ENCODE results near the gene PLEKHO2.

PLEKHO2 gene

DNA sequence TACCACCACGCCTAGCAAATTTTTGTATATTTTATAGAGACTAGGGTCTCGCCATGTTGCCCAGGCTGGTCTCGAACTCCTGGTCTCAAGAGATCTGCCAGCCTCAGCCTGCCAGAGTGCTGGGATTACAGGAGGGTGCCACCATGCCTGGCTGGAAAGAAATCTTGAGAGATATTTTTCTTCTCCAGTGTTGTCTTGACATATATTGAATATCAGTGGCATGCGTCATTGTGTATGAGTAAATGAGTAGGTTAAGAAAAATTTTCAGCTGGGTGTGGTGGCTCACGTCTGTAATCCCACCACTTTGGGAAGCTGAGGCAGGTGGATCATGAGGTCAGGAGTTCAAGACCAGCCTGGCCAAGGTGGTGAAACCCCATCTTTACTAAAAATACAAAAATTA, 12.7 kb upstream of the PLEKHO2 start:
- no peak for DNase-seq

DNA sequence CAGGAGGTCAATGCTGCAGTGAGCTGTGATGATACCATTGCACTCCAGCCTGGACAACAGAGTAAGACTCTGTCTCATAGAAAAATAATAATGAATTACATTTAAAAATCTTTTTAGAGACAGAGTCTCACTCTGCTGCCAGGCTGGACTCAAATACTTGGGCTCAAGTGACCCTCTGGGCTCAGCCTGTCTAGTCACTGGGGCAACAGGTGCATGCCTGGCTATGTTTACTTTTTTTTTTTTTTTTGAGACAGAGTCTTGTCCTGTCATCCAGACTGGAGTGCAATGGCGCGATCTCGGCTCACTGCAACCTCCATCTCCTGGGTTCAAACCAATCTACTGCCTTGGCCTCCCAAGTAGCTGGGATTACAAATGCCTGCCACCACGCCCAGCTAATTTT, 8.0 kb upstream of the PLEKHO2 start:
- no peak for DNase-seq

DNA sequence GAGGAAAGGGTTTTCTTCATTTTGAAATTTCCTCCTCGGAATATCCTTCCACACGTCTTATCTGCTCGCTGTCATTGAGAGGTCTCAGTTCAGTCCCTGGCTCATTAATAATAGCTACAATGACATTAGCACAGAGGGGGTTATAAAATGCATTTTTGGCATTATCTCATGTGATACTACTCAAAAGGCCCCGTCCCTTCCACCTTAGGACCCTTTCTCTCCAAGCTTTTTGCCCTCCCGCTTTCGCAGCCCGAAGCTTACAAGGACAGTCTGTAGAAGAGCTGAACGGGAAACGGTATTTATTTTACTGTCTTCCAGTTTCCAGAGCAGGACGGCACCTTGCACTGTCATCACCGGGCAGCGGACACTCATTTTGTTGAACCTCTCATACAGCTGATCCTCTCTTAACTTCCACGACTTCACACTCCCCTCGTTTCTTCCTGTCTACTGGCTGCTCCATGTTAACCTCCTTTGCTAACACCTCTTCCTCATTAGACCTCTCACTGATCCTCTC, 5.6 kb upstream of the PLEKHO2 start:
- no peak for DNase-seq

DNA sequence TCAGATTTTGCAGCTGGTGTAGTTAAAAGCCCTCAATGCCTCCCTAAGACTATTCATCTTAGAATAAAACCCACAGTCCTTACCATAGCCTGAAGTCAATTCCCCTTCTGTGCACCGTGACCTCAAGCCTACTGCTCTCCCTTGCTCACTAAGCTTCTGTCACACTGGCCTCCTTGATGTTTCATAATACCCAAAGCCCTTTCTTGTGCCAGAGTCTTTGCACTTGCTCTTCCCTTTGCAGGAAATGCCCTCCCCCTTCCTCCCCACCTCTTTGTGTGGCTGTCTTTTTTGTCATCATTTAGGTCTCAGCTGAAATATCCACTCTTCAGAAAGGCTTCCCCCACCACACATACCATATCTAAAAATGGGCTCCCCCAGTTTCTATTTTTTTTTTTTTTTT, 4.2 kb upstream of the PLEKHO2 start:
- no peak for DNase-seq

DNA sequence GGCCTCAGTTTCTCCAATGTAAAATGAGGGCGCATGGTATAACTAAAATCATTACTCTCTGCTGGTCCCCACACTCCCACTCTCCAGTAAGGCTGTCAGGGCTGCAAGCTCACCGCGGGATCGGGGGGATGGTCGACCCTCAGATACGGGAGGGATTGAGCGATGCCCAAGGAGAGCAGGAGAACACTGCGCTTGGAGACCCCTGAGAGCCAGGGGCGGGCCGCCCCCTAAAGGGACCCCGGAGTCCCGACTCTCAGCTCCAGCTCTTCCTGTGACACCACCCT, 713 bp upstream of the PLEKHO2 start:
- DNase-seq: no peak

DNA sequence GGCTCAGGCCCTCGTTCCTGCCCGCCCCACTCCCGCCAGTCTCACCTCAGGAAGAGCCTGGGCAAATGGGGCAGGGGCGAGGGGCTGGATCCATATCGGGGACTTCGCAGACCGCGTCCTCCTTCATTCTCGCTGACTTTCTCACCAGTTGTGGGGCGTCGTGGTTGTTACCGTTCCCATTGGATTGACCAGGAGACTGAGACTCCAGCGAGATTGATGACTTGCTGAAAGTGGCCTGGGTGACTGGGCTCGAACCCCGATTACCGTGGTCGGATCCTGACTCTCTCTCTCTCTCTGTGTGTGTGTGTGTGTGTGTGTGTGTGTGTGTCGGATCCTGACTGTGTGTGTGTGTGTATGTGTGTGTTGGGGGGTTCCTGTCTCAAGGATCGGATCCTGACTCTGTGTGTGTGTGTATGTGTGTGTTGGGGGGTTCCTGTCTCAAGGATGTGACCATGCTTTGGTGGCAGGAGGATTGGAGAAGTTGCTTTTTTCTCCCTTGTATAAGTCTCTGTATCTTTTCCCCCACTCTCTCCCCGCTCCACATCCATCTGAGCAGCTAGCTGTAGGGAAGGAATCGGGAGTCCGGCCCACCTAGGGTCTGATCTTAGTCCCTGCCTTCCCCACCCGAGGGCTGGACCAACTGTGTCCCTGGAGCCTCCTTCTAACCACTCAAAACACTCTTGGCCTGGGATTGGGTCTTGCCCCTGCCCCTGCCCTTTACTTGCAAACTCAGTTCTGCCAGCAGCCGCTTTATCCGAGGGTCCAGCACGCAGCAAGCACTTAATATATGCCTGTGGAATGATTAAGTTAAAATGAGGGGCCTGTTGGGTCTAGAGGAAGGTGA, 603 bp downstream of the PLEKHO2 start:
- peak; percentile 65 for DNase-seq

DNA sequence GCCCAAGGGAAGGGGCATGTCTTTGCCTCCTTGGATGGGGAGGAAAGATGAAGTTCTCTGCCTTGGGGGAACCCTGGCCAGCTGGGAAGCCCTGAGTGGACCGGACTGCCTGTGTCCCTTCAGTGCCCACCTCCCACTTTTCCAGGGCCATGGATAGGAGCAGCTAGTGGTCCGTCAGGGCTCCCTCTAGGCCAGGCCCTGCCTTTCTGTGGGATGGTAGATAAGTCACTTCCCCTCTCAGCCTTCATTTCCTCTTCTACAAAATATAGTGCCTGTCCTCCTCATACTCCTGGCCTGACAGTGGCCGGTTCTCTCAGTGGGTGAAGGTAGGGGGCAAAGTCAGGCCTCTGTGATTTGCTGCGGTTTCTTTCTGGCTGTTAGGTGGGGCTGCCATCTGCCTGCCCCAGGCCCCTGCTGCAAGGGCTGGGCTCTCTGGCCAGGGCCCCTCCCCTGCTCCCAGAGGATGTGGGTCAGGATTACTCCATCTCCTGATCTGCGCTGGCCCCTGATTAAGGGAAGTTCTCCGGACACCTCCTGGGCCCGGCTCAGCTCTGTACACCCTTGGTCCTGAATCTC, 1.4 kb downstream of the PLEKHO2 start:
- DNase-seq: peak; percentile 91

DNA sequence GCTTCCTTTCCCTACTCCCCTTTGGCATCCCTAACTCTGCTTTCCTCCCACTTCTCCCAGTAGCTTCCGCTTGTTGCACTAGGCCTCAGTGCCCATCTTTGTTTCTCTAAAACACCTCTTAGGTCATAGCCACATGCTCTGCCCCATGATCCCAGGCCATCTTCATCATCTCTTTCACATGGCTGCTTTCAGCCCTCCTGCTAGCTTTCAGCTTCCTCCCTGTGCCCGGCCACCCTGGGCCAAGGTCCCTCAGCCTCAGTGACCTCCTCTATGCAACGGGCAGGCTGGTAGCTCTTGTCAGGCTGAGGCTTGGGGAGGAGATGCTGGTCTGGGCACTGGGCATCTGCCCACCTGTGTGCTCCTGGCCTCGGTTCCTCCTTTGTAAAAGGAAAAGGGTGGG, 2.3 kb downstream of the PLEKHO2 start:
- no peak for DNase-seq

DNA sequence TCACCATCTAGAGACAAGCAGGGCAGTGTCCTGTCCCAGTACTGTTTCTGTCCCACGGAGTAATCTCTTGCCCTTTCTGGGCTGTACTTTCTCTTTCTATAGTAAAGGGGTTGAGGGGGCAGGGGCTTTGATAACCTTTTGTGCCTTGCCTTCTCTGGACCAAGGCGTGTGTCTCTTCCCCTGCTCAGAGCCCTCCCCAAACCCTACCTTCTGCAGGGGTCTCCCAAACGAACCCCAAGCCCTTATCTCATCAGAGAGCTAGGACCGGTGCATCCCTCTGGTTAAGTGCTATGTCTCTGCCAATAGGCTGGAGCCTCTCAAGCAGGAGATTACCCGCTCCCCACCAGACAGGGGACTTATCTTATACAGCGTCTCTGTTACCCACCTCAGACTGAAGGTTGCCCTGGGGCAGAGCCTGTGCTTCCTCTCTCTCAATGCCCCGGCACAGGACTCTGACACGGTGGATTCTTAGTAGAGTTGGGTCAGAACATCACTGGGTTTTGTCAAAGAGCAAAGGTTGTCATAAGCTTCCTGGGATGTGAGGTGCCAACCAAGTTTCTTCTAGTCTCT, 2.9 kb downstream of the PLEKHO2 start:
- peak; percentile 63 for DNase-seq

DNA sequence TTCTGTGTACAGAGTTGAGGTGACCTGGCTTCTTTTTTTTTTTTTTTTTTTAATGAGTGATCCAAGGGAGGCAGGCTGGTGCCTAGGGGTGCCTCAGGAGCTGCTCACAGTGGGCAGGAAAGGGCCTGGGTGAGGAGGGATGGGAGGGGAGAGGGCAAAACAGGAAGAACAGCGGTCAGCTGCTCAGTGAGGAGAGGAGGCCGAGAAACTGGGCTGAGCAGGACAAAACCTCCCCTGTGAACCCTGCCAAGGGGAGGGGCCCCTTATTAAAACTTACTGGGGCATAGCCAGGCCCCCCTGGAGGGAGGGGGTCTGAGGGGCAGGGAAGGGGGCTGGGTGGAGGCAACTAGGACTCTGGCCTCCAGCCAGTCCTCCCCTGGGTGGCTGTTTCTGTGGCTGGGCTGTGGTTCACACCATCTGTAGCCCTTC, 3.5 kb downstream of the PLEKHO2 start:
- peak; percentile 64 for DNase-seq

DNA sequence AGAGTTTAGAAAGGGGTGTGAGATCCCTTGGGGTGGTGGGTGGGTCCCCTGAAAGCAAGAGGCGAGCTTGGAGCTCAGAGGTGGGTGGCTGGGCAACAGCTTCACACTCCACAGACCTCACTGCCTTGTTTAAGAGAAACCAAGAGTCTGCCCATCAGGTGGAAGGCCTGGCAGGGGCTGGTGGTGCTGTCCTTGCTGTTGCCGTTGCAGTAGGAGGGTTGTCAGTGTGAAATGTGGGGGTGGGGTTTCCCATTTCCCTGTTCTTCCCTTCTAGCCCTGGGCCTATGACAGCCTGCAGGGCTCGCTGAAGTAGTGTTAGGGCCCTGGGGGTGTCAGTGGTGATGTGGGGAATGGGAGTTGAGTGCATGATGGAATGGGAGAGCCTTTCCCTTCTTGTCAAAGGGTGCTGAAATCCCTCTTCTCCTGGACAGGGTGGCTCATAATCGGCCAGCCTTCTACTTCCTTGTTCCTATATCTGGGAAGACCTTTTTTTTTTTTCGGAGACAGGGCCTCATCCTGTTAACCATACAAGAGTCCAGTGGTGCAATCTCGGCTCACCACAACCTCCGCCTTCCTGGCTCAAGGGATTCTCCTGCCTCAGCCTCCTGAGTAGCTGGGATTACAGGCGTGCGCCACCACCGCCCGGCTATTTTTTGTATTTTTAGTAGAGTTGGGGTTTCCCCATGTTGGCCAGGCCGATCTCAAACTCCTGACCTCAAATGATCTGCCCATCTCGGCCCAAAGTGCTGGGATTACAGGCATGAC, 4.3 kb downstream of the PLEKHO2 start:
- no peak for DNase-seq

DNA sequence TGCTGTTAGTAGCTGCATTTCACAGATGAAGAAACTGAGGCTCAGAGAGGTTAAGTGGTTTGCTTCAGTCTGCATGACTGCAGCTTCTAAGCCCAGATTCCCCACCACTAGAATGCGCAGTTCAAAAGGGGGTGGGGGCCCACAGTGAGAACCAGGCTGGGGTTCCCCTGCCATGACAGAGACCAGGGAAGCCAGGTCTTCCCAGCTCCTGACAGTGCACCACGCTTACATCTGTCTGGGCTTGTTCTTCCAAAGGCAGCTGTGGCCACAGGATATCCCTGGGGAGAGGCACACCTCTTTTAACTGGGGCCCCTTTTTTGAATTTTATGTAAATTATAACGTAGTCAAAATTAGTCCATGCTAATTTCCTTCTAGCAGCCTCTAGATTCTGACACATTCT, 5.3 kb downstream of the PLEKHO2 start:
- no peak for DNase-seq

DNA sequence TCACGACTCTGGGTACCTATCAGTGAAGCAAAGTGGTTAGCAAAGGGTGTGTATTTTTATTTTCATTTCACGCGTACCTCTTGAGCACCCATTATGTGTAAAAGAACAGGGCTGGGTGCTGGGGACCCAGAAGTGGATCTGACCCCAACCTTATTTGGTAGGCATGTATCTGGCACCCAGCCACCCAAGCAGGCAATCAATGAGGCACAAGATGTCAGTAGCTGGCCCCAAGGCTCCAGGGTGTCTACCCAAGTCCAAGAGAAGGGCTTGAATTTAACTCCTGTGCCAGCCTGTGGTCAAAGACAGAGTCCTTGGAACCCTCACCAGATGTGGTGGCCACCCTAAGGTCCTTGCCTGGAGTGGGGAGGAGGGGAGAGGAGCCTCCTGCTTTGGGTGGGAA, 5.7 kb downstream of the PLEKHO2 start:
- DNase-seq: no peak

DNA sequence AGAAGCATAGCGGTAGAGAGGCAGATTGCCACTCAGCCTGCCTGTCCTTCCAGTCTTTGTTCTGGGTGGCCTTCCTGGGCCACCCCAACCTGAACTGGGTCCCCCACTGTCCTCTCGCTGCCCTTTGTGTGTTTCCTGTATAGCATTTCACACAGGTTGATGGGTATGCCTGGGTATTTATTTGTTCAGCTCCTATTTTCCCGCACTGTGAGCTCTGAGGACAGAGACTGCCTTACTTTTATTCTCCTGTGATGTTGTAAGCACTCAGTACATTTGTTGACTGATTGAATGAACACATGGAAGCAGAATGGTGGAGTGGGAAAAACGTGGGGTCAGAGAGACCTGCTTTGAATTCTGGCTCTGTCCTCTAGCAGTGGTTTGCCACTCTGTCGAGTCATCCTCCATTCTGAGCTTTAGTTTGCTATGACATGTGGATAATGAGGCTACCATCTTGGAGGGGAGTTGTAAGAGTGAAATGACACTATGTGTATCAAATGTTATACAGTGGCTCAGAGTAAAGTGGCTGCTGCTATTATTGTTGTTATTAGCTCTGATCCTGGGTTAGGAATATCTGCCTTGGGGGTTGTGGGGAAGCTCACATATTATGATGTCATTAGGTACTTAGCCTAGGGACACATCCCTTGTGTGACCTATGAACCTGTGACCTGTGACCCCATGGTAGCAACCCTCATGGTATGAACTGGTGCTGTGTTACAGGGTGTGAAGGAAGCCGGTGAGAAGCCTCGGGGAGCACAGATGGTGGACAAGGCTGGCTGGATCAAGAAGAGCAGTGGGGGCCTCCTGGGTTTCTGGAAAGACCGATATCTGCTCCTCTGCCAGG, 6.4 kb downstream of the PLEKHO2 start:
- no peak for DNase-seq

DNA sequence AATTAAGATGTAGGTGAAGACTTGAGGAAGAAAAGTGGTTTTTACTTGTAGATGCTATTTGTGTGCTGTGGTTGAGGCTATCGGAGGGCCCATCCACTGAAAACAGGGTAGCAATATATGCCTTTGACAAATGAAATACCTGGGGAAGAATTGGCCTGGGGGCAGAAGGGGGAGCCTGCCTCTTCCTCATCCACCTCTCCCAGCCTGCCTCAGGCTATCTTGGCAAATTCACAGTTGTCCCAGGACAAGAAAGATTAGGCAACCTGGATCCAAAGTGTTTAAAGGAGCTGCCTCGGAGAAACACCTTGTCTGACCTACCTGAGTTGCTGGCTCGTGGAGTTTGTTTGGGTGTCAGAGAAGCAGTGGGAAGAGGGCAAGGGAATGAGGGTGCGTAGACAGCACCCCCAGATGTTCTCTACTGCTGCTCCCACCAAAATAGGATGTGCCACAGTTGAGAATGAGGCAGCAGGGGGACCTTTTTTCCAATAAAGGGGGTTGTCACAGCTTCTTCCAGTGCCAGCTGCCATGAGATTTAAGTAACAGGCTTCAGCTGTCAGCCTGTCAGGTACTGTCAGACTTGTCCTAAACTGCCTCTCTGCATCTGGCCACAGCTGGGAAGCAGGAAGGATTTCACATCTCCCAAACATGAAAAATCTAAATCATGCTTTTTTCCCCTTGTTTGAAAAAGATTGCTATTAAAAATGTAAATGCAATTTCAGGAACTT, 9.2 kb downstream of the PLEKHO2 start:
- DNase-seq: no peak

DNA sequence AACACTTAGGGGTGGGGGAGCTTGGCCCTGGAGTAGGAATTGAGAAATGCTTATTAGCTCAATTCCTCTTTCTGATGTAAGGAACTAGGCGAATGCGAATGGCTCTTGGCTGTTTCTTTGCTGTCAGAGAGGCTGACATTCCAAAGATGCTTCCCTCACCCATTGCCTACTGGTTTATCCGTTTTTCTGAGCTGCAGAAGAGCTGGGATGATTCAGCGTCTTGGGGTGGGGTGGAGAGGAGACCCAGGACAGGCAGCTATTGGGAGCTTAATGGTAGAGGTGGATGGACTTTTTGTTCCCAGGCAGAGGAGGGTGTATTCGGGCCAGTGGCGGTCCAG, 9.8 kb downstream of the PLEKHO2 start:
- DNase-seq: no peak

DNA sequence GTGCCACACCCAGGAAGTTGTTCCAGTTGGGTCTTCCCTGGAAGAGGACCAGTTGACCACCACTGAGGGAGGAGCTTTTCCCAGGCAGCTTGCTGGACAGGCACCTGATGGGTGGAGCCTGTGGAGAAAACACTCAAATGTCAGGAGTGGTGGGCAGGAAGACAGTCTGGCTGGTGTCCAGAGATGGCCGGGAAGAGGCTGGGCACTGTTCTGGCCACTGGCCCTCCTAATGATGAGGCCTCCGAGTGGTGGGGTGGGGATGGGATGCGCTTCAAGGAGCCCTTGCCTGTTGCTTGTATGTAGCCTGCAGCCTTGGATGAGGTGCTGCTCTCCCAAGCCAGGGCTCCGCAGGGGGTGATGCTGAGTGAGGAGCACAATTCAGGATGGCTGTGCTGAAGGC, 12.3 kb downstream of the PLEKHO2 start:
- DNase-seq: no peak

DNA sequence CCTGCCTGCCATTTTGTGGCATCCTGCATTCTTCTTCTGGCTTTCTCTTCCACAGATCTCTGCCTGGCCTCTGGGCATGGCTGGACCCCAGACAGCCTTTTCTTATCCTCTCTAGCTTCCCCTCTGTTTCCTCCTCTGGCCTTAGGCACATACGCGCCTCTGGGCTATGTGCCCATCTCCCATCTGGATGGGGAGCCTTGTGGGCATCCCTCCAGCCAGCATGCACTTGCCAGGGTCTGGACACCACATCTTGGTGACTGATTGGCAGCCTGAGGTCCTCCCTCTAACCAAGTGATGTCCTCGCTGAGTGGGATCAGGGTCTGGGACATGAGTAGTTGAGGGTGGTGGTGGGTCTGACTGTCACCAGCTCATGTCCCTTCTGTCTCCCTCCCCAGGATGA, 12.8 kb downstream of the PLEKHO2 start:
- no peak for DNase-seq

DNA sequence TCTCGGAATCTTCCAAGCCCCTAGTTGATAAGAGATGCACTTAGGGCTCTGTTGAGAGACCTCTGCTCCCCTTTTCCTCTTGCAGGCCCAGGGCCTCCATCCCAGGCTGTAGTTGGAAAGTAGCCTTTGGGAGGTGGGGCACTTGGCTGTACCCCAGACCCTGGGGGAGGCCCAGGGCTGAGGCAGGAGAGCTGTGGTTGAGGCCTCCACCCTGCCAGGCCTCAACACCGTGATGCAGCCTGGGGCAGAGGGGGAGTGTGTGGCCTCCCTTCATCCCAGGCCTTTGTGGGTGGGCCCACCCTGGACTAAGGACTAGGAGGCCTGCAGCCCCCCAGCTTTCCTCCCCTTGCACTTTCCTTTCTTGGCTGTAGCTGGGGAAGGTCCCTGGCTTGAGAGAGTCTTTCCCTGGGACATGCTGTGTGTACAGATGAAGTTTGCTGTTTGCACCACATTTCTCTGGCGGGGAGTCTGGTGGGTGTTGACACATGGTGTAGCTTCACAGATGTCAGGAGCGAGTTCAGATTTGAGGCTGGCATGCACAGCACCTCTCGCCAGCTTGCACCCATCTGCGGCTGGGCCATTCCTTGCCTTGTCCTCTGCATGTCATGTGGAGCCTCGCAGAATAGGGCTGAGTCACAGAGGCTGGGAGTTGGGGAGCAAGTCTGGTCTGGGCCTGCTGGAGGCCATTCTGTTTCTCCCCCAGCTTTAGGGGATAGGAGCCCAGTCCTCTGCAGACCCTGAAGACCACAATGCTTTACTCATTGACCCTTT, 13.7 kb downstream of the PLEKHO2 start:
- DNase-seq: no peak

DNA sequence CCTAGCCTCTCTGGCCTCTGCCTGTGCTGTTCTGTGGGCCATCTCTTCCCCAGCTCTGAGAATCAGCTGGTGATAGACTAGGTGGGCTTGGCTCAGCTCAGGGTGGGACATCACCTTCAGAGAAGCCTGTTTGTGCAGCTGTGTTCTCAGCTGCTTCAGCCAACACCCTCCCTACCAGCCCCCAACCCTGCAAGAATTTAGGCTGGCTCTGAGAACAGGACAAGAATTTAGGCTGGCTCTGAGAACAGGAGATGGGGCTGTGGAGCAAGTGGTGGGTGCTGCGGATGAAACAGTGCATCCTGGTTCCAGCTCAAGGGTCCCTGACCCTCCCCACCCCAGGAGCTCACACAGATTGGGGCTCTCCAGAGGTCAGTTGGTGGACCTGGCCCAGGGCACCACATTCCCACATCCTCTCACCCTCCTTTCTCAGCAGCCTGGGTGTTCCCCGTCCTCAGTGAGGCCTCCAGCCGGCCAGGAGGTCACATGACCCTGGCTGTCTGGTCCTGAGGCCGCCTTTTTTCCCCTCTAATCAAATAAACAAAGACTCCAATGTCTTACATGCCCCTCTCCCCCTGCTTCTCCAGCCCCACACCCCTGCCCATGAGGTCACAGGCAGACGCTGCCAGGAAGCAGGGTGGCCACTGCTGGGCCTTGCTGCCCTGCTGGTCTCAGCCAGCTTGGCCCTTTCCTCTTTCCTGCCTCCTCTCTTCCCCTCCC, 14.9 kb downstream of the PLEKHO2 start:
- no peak for DNase-seq

DNA sequence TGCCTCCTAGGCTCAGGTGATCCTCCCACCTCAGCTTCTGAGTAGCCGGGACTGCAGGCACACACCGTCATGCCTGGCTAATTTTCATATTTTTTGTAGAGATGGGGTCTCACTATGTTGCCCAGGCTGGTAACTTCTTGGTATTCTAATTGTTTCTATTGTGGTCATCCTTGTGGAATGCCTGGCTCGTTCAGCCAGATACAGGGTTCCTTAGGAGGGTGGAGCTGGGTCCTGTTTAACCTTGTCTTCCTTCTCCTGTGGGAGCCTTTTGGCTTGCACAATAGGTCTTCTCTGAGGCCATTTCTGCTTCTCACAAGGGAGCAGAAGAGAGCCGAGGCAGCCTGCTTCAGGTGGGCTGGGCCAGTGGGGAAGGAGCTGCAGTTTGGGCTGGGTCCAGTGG, 15.7 kb downstream of the PLEKHO2 start:
- no peak for DNase-seq

Measured in OCI-M1 (cell line).